Fibroblast of gingiva (primary cell): ENCODE measurements around the gene TBC1D8B.

ENCODE experiments used
- DNase-seq: peaks from one replicate; pipeline ENCODE4 v3.0.0-alpha.2; 2011; ENCODE audit warnings: low read depth

The TBC1D8B gene

DNA sequence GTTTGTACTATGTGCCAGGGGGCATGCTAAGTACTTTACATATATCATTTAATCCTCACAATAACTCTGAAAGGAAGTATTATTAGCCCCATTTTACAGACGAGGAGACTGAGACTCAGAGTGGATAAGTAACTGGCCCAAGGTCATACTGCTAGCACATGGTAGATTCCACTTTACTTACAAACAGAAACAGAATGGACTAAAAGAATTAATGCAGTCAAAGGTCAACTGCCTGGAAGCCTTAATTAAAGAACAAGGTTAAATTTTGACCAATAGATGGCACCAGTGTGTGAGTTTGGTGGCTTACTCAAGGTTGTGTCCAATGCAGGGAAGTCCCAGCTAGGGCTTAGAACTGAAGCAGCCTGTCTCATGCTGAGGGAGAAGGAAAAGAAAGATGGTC, 96.0 kb downstream of the TBC1D8B start:
- DNase-seq: peak; percentile 38

DNA sequence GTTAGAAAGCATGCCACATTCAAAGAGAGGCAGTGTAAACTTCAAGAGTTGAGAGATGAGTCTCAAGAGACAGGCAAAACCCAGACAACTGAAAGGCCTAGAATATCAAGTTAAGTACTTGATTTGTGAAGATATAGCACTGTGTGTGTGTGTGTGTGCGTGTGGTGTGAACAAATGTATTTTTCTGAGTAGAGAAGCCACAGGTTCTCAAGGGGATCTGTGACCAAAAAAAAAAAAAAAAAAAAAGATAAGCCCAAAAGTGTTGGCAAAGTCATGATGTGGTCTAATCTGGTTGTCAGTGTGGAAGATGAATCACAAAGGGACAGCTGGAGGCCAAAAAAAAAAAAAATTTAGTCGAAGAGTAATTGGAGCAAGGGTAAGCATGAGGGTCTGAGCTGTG, 96.8 kb downstream of the TBC1D8B start:
- DNase-seq: no peak

GRCh38 chrX:106899841-106900240, 97.4 kb downstream of the TBC1D8B start:
- no peak for DNase-seq

DNA sequence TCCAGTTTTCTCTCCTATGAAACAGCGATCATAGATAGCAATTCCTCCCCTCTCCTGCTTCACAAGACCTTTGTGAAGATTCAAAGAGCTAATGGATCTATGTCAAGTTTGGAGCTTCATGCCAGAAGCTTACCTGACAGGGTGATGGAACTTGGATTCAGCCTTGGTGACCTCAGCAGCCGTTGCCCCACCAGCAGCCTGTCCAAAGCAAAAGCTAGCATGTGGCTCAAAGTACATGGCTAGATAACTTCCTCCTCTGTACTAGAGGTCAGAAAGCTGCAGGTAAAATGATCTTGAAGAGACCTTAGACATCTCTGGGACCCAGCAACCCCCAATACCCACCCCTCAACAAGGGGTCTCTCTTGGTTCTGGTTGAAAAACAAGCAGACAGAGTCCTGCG, 98.9 kb downstream of the TBC1D8B start:
- DNase-seq: no peak

- no peak for DNase-seq
Observed at GRCh38 chrX:106901781-106902219, 99.3 kb downstream of the TBC1D8B start.

DNA sequence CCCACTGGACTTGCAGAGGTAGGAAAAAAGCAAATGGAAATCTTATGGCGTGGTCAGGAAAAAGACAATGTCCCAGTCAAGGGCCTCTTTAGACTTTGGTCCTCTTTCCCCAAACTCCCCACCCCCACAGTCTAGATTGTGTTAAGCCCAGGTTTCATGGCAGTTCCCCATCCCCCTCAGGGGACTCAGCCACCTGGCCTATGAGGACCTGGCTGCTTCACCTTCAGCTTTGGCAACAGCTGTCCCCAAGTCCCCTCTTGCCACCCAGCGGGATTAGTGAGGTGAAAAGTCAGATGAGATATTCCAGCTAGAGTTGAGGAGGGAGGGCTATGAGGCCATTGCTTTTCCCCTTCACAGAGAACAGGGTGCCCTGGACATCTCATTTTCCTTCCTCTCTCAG, 100.2 kb downstream of the TBC1D8B start:
- no peak for DNase-seq

- DNase-seq: no peak
Observed at GRCh38 chrX:106903291-106903824, 100.9 kb downstream of the TBC1D8B start, which contains the start of gene RIPPLY1. Gene RIPPLY1 (minus strand): TSS chrX:106903341. CDS start chrX:106903287, 54 bp downstream.

GRCh38 chrX:106903856-106904528, 101.5 kb downstream of the TBC1D8B start:
- DNase-seq: no peak

DNA sequence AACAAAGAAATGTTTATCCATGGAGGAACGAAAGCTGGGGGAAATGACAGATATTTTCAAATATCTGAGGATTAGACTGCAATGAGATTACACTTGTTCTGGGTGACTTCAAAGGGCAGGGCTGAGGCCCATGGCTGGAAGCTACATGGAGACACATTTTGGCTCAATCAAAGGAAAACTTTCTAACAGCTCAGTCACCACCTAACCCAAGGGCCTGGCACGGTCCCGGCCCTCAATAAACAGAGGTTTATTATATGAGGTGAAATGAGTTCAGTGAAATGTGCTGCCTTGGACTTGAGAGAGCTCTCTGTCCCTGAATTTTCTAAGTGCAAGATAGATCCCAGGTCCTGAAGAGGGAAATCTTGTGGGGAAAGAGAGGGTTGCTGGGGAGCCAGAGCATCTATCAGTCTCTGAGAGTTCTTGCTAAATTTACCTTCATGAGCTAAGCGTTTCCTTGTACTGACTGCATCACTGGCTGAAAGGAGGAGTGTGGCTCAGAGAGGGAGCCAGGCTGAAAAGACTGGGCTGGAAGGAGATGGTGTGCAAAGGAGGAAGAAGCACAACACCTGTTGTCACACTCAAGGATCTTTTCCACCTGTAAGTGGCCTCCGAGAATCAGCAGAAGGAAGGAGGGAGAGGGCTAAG, 102.7 kb downstream of the TBC1D8B start:
- no peak for DNase-seq

DNA sequence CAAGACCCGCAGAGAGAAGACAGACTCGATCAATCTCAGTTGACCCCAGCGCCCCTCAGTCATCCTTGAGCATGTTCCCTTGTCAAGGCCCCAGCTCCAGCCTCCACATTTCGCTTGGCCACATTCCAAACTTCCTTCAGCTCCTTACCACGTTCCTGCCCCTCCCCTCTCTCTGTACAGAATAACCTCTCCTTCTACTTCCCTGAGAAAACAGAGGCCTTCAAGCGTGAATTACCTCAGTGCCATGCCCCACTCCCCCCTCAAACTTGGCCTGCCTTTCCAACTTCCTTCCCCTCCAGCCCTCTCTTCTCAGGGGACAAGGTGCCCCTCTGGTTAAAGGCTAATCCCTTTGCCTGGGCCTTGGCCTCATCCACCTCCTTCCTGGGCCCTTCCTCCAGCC, 103.9 kb downstream of the TBC1D8B start:
- no peak for DNase-seq

GRCh38 chrX:106912864-106913263, 110.4 kb downstream of the TBC1D8B start:
- DNase-seq: peak; percentile 13

- DNase-seq: no peak
Observed at GRCh38 chrX:106917830-106918500, 115.5 kb downstream of the TBC1D8B start.

DNA sequence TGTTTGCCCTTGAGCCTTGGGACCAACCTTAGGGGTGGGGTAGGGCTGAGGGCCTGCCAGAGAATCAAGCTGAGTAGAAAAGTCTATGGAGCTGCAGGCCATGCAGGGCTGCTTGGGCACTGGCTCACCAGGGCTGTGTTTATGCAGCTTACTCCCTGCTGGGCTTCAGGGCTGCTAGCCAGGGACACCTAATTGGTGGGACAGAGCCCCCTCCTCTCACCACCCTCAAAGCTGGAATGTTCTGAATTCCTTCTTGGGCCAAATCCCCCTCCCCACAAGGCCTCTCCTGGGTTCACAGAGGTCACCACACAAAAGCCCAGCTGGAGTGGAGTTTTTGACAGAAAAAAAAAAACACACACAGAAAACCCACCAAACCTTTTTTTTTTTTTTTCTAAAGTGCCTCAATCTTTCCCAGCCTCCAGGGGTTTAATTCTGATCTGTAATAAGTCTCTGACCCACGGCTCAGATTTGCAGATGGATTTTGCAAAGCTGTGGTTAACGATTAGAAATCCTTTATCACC, 117.5 kb downstream of the TBC1D8B start, which contains the start of gene CLDN2:
CLDN2 (plus strand) TSS at position 471 of the 521 bp plus-strand sequence. CDS start 7,827 bp downstream, outside the sequence.
- DNase-seq: no peak

- no peak for DNase-seq
Observed at GRCh38 chrX:106921637-106922036, 119.2 kb downstream of the TBC1D8B start.
